Measurements from ENCODE around the gene NEURL4.
A peak's percentile ranks its signal among the peaks of the same experiment; 100 is the strongest.
"Not testable (repeated sequence)": the region's sequence is repeated elsewhere in the genome, so short reads cannot be mapped to it uniquely, and the experiment has no call there.

The NEURL4 gene

DNA sequence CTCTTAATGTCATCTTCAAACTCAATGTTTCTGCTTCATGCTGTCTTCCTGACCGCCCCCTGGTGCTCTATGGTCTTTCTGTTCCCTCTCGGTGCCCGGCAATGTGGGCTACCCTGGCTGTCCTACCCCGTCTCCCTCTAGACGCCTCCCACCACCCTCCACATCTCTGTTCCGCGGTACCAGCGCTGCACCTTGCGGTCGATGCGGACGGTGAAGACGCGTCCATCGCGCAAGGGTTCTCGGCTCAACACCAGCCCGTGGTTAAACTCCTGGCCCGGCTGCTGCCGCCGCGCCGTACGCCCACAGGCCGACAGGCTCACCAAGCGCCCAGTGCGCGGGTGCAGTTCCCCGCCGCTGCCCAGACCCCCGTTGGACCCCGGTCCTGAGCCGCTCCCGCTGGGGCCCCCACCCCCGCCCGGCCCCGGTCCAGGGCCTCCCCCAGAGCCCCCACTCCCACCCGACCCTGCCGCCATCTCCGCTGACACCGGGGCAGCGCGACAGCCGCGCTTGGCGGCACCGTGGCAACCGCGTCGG lies at the start of gene NEURL4:
NEURL4 (minus strand) TSS at position 496 of the 534 bp plus-strand sequence; CDS start at position 473, 23 bp downstream.
- no peak for DNase-seq

DNA sequence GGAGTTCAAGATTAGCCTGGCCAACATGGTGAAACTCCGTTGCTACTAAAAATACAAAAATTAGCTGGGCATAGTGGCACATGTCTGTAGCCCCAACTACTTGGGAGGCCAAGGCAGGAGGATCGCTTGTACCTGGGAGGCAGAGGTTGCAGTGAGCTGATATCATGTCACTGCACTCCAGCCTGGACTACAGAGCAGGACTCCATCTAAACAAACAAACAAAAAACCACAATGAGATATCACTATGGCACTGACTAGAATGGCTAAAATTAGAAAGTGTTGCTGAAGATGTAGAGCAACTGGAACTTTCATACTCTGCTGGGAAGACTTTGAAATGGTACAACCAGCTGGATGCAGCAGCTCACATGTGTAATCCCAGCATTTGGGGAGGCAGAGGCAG lies 45.2 kb upstream of the NEURL4 start:
- no peak for DNase-seq

DNA sequence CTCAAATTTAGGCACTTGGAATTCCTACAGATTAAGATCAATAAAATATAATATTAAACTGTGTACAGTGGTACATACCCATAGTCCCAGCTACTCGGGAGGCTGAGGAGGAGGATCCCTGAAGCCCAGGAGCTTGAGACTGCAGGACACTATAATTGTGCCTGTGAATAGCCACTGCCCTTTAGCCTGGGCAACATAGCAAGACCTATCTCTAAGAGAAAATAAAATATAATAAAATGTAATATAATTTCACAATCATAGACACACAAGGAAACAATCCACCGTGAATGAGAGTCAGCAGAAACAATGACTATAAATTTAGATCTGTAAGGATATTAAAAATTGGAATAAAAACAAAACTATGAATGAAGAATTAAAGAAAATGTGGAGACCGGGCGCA lies 41.7 kb upstream of the NEURL4 start:
- DNase-seq, result no peak

DNA sequence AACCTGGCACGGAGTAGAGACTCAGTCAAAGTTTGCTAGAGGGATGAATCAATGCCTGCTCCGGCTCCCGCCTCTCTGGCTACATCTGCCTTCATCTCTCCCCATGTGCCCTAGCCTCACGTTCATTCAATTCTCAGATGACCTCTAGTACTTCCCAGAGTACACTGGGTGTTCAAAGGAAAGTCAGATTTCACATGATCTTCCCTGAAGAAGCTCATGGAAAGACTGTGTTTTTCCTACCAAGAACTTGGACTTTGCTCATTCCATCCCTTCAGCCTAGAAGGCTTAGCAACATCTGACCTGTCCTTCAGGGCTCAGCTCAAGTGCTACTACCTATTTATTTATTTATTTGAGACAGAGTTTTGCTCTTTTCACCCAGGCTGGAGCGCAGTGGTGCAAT lies 40.7 kb upstream of the NEURL4 start:
- DNase-seq, result no peak

DNA sequence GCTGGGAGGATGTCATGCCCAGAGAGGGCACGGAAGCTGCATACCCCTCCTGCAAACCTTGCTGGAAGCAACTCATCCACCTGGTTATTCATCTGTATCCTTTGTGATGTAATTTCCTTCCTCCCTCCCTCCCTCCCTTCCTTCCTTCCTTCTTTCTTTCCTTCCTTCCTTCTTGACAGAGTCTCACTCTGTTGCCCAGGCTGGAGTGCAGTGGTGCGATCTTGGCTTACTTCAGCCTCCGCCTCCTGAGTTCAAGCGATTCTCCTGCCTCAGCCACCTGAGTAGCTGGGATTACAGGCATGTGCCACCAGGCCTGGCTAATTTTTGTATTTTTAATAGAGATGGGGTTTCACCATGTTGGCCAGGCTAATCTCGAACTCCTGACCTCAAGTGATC lies 39.5 kb upstream of the NEURL4 start:
- DNase-seq, result not testable (repeated sequence)

DNA sequence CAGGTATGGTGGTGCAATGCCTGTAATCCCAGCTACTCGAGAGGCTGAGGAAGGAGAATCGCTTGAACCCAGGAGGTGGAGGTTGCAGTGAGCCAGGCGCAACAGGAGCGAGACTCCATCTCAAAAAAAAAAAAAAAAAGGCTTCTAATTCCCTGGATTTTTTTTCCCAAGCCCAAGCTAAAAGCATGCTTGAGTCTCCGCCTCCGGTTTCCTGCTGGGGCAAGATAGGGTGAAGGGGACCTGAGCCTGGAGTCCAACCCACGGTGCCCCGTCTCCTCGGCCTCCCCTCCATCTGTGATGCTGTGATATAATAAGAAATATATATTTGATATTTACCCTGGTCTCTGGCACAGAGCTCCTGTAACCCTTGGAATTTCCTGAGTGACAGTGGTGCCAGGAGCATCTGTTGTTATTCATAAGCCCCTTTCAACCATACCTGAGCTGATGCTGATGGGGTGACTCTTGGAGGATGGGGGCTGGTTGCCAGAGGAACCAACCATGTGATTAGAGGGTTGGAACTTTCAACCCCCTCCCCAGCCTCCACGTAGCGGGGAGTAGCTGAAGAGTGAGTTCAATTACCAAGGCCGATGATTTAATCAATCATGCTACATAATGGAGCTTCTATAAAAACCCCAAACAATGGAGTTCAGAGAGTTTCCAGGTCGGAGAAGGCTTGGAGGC lies 38.9 kb upstream of the NEURL4 start:
- DNase-seq, result no peak

DNA sequence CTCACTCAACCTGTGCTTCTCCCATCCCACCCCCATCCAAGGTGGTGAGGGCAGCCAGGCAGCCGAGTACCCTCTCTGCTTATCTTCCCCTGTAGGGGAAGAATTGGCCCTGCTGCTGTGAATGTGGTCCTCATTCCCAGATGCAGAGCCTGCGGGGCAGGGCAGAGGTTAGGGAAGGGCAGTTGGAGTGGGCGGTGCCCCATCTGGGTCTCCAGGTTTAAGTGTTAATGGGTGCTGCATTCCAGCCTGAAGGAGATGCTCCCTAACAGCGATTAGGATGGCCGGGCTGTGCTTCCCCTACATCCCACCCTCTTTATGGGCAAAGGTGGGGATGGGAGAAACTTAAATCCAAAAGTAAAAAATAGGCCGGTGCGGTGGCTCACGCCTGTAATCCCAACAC lies 37.9 kb upstream of the NEURL4 start:
- DNase-seq, result no peak

DNA sequence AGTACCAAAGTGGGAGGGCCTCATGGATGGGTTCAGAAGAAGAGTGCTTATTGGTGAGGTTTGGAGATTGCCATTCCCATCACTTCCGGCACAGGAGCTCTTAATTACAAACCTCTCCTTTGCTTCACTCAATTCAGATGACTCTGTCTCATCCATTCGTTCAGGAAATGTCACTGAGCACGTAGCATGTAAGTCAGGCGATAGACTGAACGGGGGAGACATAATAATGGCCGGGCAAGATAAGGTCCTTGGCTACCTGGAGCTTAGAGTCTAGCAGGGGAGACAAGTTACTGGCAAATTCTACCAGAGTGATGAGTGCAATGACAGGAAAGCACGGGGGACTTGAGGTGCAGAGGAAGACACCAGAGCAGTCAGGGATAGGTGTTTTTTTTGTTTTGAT lies 36.8 kb upstream of the NEURL4 start:
- not testable (repeated sequence) for DNase-seq

DNA sequence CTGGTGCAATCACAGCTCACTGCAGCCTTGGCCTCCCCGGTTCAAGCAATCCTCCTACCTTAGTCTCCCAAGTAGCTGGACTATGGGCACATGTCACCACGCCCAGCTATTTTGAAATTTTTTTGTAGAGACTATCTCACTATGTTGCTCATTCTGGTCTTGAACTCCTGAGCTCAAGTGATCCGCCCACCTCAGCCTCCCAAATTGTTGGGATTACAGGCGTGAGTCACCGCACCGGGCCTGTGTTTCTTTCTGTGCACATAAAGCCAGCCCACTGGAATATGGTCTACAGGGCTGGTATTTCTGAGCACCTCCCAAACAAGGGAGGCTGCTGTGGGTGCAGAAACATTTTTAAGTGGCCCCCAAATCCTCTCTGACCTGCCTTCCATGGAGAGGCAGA lies 34.2 kb upstream of the NEURL4 start:
- DNase-seq, result no peak

DNA sequence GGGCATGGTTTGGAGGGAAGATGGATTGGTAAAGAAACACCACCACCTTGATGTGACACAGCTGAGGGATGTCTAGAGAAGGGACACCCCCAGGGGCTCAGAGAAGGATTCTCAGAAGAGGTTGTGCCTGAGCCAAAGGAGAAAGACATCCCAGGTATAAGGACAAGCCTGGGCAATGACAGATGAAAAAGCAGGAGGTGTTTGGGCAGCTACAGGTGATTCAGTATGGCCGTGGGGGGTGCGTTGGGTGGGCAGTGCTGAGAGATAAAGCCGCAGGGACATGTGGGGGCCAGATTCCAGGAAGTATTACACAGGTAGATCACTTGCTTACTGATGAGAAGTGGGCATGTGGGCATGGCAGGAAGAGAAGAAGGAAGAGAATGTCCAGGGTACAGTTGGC lies 32.8 kb upstream of the NEURL4 start:
- no peak for DNase-seq

DNA sequence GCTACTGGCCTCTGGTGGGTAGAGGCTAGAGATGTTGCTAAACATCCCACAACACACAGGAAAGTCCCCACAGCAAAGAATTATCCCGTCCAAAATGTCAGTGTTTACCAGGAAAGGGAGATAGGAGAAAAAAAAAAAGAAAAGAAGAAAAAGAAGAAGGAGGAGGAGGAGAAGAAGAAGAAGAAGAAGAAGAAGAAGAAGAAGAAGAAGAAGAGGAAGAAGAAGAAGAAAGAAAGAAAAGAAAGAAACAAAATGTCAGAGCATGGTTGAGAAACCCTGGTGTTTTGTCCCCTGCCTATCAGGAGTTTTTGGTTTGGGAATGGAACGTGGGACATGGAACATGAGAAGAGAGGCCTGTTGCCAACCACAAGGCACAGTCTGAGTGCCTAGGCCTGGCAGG lies 28.2 kb upstream of the NEURL4 start:
- DNase-seq, result no peak

DNA sequence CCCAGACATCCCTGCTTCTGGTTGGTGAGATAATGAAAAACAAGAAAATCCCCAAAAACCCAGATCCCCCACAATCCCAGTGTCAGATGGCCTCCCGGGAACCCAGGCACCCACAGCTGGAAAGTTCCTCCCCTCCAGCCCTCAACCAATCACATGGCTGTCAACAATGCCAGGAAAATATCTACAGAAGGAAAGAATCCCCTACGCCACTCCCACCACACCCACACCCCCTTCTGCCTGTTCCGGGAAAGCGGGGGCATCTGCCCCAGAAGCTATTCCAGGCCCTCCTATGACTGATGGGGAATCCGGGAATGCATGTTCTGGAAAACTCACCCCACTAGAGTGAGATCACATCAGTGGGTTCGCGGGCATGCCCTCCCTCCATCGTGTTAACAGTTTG lies 27.6 kb upstream of the NEURL4 start:
- DNase-seq, result no peak

DNA sequence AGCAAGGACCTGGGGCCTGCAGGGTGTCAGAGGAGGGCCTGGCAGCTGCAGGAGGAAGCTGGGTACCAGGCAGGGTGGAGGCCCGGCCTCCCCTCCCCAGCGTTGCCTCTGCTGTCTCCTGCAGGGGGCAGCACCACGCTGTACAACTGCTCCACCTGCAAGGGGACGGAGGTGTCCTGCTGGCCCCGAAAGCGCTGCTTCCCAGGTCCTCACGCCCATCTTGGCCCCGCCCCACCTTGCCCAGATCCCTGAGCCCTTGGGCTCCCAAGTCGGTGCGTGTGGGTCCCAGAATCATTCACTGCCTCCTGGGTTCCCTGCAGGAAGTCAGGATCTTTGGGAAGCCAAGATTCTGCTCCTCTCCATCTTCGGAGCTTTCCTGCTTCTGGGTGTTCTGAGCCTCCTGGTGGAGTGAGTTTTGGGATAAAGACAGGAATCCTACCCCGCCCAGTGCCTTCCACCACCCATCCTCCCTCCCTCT lies 27.0 kb upstream of the NEURL4 start:
- peak in 1 of 2 experiments; percentile 80 for DNase-seq

DNA sequence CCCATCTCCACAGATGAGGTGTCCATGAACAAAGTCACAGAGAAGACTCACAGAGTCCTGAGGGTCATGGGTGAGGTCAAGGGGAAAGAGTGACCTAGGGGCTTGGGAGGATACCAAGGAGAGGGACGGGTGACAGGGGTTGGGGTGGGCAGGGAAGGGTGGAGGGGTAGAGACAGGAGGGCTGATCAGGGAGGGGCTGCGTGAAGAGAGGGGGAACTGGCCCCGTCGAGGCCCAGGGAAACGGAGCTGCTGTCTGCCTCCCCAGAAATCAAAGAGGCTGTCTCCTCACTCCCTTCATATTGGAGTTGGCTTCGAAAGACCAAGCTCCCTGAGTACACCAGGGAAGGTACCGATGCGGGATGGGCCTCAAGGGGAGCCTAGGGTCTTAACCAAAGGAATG lies 26.4 kb upstream of the NEURL4 start:
- DNase-seq, result no peak

DNA sequence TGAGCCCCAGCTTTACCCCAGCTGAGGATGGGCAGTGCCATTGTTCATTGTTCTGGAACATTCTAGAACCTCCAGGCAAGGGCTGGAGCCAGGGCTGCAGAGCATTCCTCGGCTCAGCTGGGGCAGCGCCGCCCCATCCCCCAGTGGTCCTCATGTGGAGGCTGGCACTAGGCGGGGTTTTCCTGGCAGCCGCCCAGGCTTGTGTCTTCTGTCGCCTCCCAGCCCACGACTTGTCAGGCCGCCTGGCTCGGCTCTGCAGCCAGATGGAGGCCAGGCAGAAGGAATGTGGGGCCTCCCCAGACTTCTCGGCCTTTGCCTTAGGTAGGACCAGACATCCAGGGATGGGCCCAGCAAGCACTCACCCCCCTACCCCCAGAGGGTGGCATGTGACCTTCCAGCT lies 25.9 kb upstream of the NEURL4 start, which contains the start of gene TMEM95:
TMEM95 (plus strand) TSS at position 104 of the 400 bp plus-strand sequence; CDS start at position 153, 49 bp downstream.
- DNase-seq, result peak in 1 of 2 experiments; percentile 44

DNA sequence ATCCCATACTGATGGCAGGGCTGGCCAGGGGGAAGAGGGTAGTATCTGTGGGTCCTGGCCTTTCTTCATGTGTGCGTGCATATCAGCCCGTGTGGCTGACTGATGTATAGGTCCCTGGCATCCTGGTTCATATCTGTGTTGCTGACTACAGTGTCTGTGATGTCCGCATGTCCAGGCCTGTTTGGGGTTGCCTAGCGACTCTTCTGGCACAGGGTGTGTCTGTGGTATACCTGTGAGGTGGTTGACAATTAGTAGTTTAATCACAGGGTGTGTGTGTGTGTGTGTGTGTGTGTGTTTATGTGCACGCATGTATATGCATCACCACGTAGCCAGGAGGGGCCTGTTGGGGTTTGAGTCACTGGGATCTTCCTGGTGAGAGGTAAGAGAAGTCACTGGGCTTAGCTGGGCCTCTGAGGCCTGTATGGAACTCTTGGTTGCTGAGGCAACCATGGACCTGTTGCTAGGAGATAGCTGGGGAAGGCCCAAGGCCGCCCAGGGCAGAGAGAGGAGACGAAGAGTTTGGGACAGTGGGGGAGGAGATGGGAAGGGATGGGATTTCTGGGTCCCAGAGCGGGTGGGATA lies 25.2 kb upstream of the NEURL4 start:
- no peak for DNase-seq

DNA sequence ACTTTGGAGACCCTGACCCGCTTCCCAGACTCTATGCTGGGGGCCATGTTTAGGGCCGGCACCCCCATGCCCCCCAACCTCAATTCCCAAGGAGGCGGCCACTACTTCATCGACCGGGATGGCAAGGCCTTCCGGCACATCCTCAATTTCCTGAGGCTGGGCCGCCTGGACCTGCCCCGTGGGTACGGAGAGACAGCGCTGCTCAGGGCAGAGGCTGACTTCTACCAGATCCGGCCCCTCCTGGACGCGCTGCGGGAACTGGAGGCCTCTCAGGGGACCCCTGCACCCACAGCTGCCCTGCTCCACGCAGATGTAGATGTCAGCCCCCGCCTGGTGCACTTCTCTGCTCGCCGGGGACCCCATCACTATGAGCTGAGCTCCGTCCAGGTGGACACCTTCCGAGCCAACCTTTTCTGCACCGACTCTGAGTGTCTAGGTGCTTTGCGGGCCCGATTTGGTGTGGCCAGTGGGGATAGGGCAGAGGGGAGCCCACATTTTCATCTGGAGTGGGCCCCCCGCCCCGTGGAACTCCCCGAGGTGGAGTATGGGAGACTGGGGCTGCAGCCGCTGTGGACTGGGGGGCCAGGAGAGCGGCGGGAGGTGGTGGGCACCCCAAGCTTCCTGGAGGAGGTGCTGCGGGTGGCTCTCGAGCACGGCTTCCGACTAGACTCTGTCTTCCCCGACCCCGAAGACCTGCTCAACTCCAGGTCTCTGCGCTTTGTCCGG lies 23.9 kb upstream of the NEURL4 start:
- DNase-seq, result no peak

DNA sequence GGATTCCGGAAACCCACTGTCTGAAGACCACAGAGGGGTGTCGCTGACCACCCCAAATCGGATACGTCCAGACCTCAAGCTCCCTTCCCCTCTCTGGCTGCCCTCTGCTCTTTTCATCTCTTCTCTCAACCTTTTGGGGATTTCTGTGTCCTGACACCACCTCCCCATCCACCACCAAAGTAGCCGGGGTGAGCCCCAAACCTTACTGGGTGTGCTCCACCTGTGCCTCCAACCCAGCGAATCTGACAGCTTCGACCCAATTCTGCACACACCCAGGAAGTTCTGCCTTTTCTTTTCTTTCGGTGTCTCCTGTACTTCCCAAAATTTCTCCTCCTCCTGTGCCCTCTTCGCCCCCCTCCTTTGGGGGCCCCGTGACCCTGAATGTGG lies 23.4 kb upstream of the NEURL4 start:
- DNase-seq, result no peak

DNA sequence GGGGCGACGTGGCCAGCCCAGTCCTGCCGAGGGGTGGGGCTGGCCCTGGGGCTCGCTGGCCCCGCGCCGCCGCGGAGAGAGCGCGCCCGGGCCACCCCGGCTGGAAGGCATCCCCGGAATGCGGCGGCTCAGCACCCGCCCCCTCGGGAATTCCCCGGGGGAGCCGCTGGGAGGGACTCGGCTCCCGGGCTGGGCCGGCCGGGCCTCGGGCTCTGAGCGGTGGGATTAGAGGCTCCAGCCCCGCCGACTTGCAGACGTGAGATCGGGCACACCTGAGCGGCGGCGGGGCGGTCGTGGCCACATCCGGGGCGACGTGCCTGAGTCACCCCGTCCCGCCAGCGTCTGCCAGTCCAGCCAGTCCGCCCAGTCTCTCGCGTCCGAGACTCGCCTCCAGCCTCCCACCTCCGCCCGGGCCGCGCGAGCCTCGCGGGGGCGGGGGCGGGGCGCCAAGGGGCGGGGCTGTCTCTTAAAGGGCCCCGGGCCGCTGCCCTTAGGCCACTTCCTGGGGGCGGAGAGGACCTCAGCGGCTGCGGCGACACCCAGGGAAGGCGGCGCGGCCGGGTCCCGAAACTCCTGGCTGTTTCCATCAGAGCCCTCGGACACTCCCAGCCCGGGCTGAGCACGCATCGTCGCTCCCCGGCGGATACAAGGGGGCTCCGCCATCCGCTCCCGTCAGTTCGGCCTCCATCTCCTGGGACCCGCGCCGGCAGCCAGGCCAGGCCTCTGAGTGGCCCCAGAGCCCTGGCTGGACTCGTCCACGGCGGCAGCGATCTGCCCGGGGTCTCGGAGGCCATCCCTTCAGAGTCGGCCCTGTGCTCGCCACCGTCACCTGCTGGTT lies 22.7 kb upstream of the NEURL4 start, which contains the start of gene KCTD11:
KCTD11 (plus strand) TSS at position 498 of the 838 bp plus-strand sequence.
- DNase-seq, result peak in 1 of 2 experiments; percentile 53

DNA sequence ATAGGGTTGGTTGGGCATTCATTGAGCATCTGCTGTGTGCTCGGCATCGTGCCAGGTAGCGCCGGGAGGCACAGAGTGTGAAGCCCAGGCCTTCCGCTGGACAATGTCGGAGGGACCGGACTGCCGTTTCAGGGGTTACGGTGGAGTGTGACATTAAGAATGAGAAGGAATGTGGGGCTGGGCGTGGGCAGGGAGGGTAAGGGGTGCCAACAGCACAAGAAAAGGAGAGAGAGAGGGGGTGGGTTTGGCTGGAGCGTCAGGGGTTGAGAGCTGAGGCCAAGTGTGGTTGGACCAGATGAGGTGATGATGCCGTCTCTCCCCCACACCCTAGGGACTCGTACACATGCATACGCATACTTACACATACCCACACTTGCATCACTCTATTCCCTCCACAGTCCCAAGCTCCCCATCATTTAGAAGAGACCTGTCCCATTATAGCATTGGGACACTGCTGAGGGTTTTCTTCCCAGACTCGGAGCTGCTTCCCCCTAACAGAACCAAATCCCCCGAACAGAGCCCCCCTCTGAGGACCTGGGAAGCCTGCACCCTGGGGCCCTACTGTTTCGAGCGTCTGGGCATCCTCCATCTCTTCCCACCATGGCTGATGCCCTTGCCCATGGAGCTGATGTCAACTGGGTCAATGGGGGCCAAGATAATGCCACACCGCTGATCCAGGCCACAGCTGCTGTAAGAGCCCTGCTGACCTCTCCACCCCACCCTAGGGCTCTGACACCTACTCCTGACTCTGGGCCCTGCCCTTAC lies 19.5 kb upstream of the NEURL4 start:
- peak in 1 of 2 experiments; percentile 40 for DNase-seq

DNA sequence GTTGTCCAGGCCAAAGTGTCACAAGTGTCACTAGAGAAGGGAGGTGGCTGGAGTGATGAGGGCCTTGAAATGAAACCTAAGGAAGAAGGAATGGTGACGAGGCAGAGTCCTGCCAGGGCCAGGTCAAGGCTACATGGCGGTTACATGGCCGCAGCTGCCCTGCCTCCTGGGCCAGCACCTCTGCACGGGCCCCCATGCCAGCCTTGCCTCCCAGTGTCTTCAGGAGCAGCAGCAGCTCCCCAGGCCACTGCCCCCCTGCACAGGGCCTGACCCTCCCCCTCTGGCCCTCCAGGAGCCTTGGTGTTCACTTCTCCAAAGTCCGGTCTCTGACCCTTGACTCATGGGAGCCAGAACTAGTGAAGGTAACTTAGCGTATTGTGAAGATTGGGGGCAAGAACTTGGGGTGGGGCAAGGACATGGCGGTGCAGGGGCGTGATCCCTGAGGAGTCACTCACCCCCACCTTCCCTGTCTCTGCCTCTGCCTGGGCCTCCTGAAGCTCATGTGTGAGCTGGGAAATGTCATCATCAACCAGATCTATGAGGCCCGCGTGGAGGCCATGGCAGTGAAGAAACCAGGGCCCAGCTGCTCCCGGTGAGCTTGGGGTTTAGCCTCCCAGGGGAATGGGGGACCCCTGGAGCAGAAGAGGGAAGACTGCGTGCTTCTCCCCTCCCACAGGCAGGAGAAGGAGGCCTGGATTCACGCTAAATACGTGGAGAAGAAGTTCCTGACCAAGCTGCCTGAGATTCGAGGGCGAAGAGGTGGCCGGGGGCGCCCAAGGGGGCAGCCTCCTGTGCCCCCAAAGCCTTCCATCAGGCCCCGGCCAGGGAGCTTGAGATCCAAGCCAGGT lies 18.7 kb upstream of the NEURL4 start:
- DNase-seq, result no peak
